ENCODE data around the gene UHRF1. TPM values are rescaled to one million over a fixed set of nuclear protein-coding genes. Genes with fewer than 3 reads are reported as not detected.
"Not testable (repeated sequence)": the region's sequence is repeated elsewhere in the genome, so short reads cannot be mapped to it uniquely, and the experiment has no call there.

The UHRF1 gene
- total RNA-seq, 2 experiments from 2014 or later: 118 to 119 TPM

GRCh38 chr19:4950650-4951049 lies 41.3 kb downstream of the UHRF1 start:
- intact Hi-C loops (cut with micrococcal nuclease); CTCF ChIA-PET: not testable (repeated sequence)

DNA sequence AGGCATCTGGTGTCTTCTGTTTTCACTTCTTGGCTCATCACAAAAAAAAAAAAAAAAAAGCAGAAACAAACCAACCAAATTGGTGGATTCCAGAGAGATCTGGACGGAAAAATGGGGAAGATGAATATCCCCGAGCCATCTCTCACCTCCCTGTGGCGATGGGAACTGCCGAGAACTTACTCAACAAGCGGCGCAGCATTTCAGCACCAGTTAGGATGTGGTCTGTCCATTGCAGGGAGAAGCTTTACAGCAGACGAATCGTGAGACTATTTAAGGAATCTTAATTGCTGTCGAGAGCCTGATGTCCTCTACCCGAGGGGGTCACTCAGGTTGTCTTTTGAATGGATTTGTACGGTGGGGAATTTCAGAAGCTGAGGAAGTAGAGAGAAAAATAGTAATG lies 42.4 kb downstream of the UHRF1 start:
- Mint-ChIP-seq H3K4me3 (no peak overlapping the region), H3K36me3 (peaks cover 65% of the 10 kb centered on the region), H3K4me1 (ENCODE audit: low read depth) (no peaks in the 10 kb centered on the region), H3K9me3 (no peaks in the 10 kb centered on the region), H3K27ac (no peak overlapping the region), H3K27me3 (no peaks in the 10 kb centered on the region)
- ChIA-PET POLR2A (no interaction called here), CTCF (no interaction called here)
- no peak for DNase-seq
- intact Hi-C loops (cut with micrococcal nuclease): no loop called here

More at GRCh38 chr19:4950650-4951049, 41.3 kb downstream of the UHRF1 start:
- DNase-seq; H3K9me3 Mint-ChIP-seq; H3K27me3 Mint-ChIP-seq; H3K27ac Mint-ChIP-seq; H3K4me3 Mint-ChIP-seq; POLR2A ChIA-PET; H3K4me1 Mint-ChIP-seq (ENCODE audit: low read depth): not testable (repeated sequence)
- peaks cover 68% of the 10 kb centered on the region for H3K36me3 Mint-ChIP-seq

DNA sequence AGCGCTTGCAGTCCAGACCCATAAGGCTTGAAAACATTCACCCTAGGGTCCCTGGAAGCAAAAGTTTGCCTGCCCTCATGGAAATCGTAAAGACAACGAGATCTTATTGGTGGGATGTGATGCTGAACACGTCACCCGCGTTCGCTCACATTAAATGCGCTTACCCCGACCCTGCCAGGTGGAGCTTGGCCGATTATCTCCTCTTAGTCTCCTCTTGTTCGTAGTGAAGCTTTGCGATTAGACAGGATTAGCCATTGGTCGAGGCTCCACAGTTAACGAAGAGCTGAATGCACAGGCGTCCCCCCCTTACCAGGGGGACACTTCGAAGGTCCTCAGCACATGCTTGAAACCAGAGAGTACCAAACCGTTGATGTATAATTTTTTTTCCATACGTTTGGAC lies 43.6 kb downstream of the UHRF1 start:
- CTCF ChIA-PET: no interaction called here
- POLR2A ChIA-PET: no interaction called here
- H3K4me3 Mint-ChIP-seq: no peak overlapping the region
- DNase-seq: no peak
- H3K27me3 Mint-ChIP-seq: no peaks in the 10 kb centered on the region
- no peaks in the 10 kb centered on the region for H3K4me1 Mint-ChIP-seq (ENCODE audit: low read depth)
- intact Hi-C loops (cut with micrococcal nuclease): no loop called here
- no peak overlapping the region for H3K27ac Mint-ChIP-seq
- no peaks in the 10 kb centered on the region for H3K9me3 Mint-ChIP-seq
- peaks cover 60% of the 10 kb centered on the region for H3K36me3 Mint-ChIP-seq

DNA sequence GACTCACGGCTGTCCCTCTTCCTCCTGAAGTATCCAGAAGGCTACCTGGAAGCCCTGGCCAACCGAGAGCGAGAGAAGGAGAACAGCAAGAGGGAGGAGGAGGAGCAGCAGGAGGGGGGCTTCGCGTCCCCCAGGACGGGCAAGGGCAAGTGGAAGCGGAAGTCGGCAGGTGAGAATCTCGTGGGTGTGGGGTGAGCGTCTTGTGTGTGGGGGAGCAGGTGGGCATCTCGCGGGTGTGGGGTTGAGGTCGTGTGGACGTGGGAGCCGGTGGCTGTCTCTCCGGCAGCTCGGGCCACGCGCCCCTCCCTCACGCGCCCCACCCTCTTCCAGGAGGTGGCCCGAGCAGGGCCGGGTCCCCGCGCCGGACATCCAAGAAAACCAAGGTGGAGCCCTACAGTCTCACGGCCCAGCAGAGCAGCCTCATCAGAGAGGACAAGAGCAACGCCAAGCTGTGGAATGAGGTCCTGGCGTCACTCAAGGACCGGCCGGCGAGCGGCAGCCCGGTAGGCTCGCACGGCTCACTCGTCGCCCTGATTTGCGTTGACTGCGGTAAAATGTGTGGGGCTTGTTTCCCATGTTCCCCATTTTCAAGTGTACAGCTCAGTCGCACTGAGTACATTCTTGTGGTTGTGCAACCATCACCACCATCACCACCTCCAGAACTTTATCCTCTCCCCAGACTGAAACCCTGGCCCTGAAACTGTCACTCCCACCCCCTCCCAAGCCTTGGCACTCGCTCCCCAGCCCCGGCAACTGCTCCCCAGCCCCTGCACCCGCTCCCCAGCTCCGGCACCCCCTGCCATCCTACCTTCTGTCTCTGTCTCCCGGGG lies 45.2 kb downstream of the UHRF1 start:
- H3K9me3 Mint-ChIP-seq; H3K27ac Mint-ChIP-seq; CTCF ChIA-PET; POLR2A ChIA-PET; DNase-seq; H3K4me1 Mint-ChIP-seq (ENCODE audit: low read depth); H3K27me3 Mint-ChIP-seq; H3K4me3 Mint-ChIP-seq; intact Hi-C loops (cut with micrococcal nuclease): not testable (repeated sequence)
- H3K36me3 Mint-ChIP-seq: peaks cover 55% of the 10 kb centered on the region

- Mint-ChIP-seq H3K36me3 (peaks cover 56% of the 10 kb centered on the region), H3K4me3 (no peak overlapping the region), H3K4me1 (ENCODE audit: low read depth) (no peaks in the 10 kb centered on the region), H3K27ac (no peak overlapping the region), H3K9me3 (no peaks in the 10 kb centered on the region), H3K27me3 (no peaks in the 10 kb centered on the region)
- ChIA-PET POLR2A (no interaction called here), CTCF (no interaction called here)
- no peak for DNase-seq
- intact Hi-C loops (cut with micrococcal nuclease): no loop called here
Observed at GRCh38 chr19:4955274-4955673, 46.0 kb downstream of the UHRF1 start.

DNA sequence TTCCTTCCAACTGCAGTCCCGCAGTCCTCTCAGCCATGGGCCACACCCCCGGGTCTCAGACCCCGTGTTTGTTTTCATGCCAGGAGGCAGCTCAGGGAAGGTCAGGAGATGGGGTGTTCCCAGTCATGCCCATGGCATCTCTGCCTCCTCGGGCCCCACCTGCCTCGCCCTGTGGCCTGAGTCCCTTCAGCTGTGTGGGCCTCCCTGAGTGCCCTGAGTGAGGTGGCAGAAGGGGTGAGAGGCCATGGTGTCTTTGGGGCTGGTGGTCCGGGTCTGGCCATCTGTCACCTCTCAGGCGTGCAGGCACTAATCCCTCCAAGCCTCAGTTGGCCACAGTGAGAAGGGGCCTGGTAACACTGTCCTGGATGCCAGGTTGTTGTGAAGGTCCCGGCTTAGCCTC lies 48.7 kb downstream of the UHRF1 start:
- Mint-ChIP-seq H3K4me3 (no peak overlapping the region), H3K4me1 (ENCODE audit: low read depth) (no peaks in the 10 kb centered on the region), H3K36me3 (peaks cover 47% of the 10 kb centered on the region), H3K27me3 (no peaks in the 10 kb centered on the region), H3K27ac (no peak overlapping the region), H3K9me3 (no peaks in the 10 kb centered on the region)
- no peak for DNase-seq
- ChIA-PET CTCF (interaction anchor here (0.5 kb wide), 1 partner anchor 199 kb away, joined by 5 read pairs; no protein-coding TSS in a partner anchor), POLR2A (interaction anchor here (1.6 kb wide), 1 partner anchor 10 kb away, joined by 5 read pairs; no protein-coding TSS in a partner anchor)
- intact Hi-C loops (cut with micrococcal nuclease): no loop called here

- Mint-ChIP-seq H3K4me1 (ENCODE audit: low read depth) (no peaks in the 10 kb centered on the region), H3K27ac (no peak overlapping the region), H3K9me3 (no peaks in the 10 kb centered on the region), H3K36me3 (peaks cover 26% of the 10 kb centered on the region), H3K27me3 (no peaks in the 10 kb centered on the region), H3K4me3 (no peak overlapping the region)
- ChIA-PET POLR2A (no interaction called here), CTCF (no interaction called here)
- no peak for DNase-seq
- intact Hi-C loops (cut with micrococcal nuclease): no loop called here
Observed at GRCh38 chr19:4962085-4962619, 52.9 kb downstream of the UHRF1 start.

DNA sequence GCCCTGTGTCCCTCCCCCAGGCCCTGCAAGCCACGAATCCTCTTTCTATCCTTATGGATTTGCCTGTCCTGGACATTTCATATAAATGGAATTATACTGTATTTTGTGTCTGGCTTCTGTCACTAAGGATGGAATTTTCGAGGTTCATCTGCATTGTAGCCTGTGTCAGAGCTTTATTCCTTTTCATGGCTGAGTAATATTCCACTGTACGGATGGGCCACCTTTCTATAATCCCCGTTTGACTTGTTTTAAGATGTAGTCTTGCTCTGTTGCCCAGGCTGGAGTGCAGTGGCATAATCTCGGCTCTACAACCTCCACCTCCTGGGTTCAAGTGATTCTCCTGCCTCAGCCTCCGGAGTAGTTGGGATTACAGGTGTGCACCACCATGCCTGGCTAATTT lies 55.8 kb downstream of the UHRF1 start:
- Mint-ChIP-seq H3K27ac (no peak overlapping the region), H3K36me3 (peaks cover 23% of the 10 kb centered on the region), H3K4me1 (ENCODE audit: low read depth) (peaks cover 11% of the 10 kb centered on the region), H3K9me3 (no peaks in the 10 kb centered on the region), H3K4me3 (no peak overlapping the region), H3K27me3 (no peaks in the 10 kb centered on the region)
- DNase-seq: no peak
- ChIA-PET CTCF (no interaction called here), POLR2A (no interaction called here)
- intact Hi-C loops (cut with micrococcal nuclease): no loop called here

GRCh38 chr19:4966591-4966990 lies 57.3 kb downstream of the UHRF1 start:
- Mint-ChIP-seq H3K27ac (no peak overlapping the region), H3K4me1 (ENCODE audit: low read depth) (peaks cover 25% of the 10 kb centered on the region), H3K36me3 (peaks cover 22% of the 10 kb centered on the region), H3K27me3 (no peaks in the 10 kb centered on the region), H3K9me3 (no peaks in the 10 kb centered on the region), H3K4me3 (no peak overlapping the region)
- POLR2A ChIA-PET: no interaction called here
- CTCF ChIA-PET: interaction anchor here (1.2 kb wide), 1 partner anchor 35 kb away, joined by 3 read pairs; no protein-coding TSS in a partner anchor
- intact Hi-C loops (cut with micrococcal nuclease): no loop called here
- no peak for DNase-seq

DNA sequence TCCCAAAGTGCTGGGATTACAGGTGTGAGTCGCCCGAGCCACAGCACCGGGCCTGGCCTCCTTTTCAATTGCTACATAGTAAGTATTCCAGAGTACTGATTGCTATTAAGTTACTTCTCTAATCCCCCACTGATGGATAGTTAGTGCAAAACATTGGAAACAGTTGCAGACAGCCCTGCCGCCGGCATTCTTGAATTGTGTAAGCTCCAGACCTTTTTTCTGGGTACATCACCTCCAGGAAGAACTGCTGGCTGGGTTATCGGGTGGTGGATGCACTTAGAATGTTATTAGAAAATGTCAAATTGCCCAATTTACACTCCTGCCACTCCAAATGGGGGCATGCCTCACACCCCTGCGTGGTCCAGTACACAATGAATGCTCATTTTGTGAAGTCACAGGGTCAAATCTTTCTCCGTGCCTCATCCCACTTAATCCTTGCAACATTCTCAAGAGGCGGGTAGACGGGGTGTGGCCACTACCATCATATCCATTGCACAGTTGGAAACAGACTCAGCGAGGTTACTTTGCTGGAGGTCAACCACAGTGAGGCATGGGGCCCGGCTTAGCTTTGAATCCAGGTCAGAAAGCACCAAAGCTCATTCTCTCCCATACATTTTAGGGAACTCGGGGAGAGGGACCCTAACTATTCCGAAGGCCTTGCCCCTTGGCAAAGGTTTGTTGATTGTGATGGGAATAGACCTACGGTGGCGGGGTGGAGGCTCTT lies 58.6 kb downstream of the UHRF1 start:
- no peak for DNase-seq
- Mint-ChIP-seq H3K9me3 (no peaks in the 10 kb centered on the region), H3K4me1 (ENCODE audit: low read depth) (peaks cover 30% of the 10 kb centered on the region), H3K36me3 (peaks cover 12% of the 10 kb centered on the region), H3K27me3 (no peaks in the 10 kb centered on the region), H3K4me3 (peak overlapping the region; percentile 70), H3K27ac (peak overlapping the region; percentile 79)
- intact Hi-C loops (cut with micrococcal nuclease): loop anchor here (2.0 kb wide), 3 partner anchors 53 to 243 kb away; partner anchors contain the start of gene PLIN3
- CTCF ChIA-PET: interaction anchor here (0.6 to 1.3 kb wide), 6 partner anchors 34 to 1334 kb away, joined by 3 to 8 read pairs (median 4); no protein-coding TSS in a partner anchor
- POLR2A ChIA-PET: interaction anchor here (1.0 to 1.3 kb wide), 3 partner anchors 11 to 56 kb away, joined by 3 to 11 read pairs (median 4); no protein-coding TSS in a partner anchor

DNA sequence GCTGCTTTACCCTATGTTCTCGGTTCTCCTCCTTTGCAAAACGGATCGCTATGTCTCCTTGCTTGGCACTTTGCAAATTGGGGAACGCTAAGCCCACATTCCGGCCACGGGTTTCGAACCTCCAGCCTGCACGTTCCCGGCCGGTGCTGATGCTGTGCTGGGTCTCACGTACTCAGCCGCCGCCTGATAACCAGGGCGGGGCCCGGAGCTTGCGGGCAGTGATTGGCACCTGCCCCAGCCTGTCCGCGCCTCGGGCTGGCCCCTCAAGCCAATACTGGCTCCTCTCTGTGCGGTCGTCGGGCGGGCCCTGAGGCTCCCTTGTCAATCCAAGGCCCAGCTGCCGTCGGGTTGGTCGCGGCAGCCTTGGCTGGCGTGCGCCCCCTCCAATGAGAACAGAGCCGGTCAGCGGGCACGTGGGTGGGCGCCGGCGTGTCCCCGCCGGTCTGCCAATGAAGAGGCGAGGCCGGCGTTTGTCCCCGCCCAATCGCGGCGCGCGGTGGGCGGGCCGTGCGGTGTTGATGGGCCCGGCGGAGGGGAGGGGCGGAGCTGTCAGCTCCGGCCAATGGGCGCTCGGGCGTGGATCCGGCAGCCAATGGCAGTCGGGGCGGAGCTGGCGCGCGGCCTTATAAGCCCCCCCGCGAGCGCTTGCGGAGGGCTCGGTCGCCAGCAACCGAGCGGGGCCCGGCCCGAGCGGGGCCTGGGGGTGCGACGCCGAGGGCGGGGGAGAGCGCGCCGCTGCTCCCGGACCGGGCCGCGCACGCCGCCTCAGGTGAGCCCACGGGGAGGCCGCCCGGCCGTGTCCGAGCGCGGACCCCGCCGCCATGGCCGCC lies 59.4 kb downstream of the UHRF1 start, which contains the start of gene KDM4B:
Gene KDM4B (plus strand): TSS at position 652 of the 830 bp plus-strand sequence. CDS start 63,778 bp downstream, outside the sequence.
- Mint-ChIP-seq H3K4me3 (peak within 1 kb of the TSS; percentile 89), H3K36me3 (peaks cover 9% of the 10 kb centered on the region), H3K4me1 (ENCODE audit: low read depth) (peaks cover 31% of the 10 kb centered on the region), H3K27ac (peak within 1 kb of the TSS; percentile 79), H3K9me3 (no peaks in the 10 kb centered on the region), H3K27me3 (no peaks in the 10 kb centered on the region)
- CTCF ChIA-PET: interaction anchor here (0.6 to 1.3 kb wide), 8 partner anchors 33 to 1334 kb away, joined by 3 to 8 read pairs (median 4); no protein-coding TSS in a partner anchor
- intact Hi-C loops (cut with micrococcal nuclease): loop anchor here (2.0 kb wide), 3 partner anchors 54 to 244 kb away; partner anchors contain the start of gene PLIN3
- DNase-seq: peak; percentile 99
- POLR2A ChIA-PET: interaction anchor here (0.6 to 1.3 kb wide), 4 partner anchors 11 to 57 kb away, joined by 3 to 11 read pairs (median 4); no protein-coding TSS in a partner anchor

All from activated CD4-positive, alpha-beta memory T cell treated with anti-CD3 and anti-CD28 coated beads for 36 hours (primary cell).